H1 (cell line): Measurements from ENCODE around the gene OGDH. TPM values are rescaled to one million over a fixed set of nuclear protein-coding genes. Genes with fewer than 3 reads are reported as not detected.

Source experiments
- CTCF ChIA-PET: fragments of 300-600 bp; sonication (Branson Sonifier 250); formaldehyde crosslinking; loops from one replicate; lab custom pipeline; 2021; ENCODE audit not compliant: partially characterized antibody; lab: Charles Lee
- POLR2A ChIA-PET: fragments of 300-600 bp; sonication (Branson Sonifier 250); formaldehyde crosslinking; loops from one replicate; lab custom pipeline; 2021; ENCODE audit warnings: inconsistent platforms; ENCODE audit not compliant: partially characterized antibody; lab: Charles Lee
- DNase-seq, 2 experiments: peaks; one replicate each; pipeline versions ENCODE4 v3.0.0 to v3.0.0-alpha.2; 2010 to 2022; ENCODE audit warnings: low spot score in 2 of 2, low read depth in 1 of 2, mixed read lengths in 1 of 2
- FAIRE-seq: peaks from 2 replicates; lab custom pipeline; 2011; peaks lifted over from hg19 to GRCh38; lab: Jason Lieb, UNC
- H2AFZ ChIP-seq: 2 replicates; pipeline ENCODE4 v1.8.1; 2012; ENCODE audit warnings: low read length, inconsistent platforms
- H2AK5ac ChIP-seq: 2 replicates; pipeline ENCODE4 v1.6.1; 2013; ENCODE audit warnings: low read depth, low read length
- H2BK120ac ChIP-seq: replicated peaks from 2 replicates; pipeline ENCODE3; 2013; ENCODE audit warnings: low read depth, low read length, inconsistent platforms
- H2BK12ac ChIP-seq: 2 replicates; pipeline ENCODE4 v1.6.1; 2013; ENCODE audit warnings: low read depth, low read length
- H2BK15ac ChIP-seq: 2 replicates; pipeline ENCODE4 v1.6.1; 2013; ENCODE audit warnings: low read length
- H2BK20ac ChIP-seq: 2 replicates; pipeline ENCODE4 v1.6.1; 2013; ENCODE audit warnings: low read length
- H2BK5ac ChIP-seq: 2 replicates; pipeline ENCODE4 v1.6.1; 2013; ENCODE audit warnings: low read depth, low read length
- H3K14ac ChIP-seq: 2 replicates; pipeline ENCODE4 v1.6.1; 2013; ENCODE audit warnings: inconsistent platforms; ENCODE audit not compliant: insufficient read length
- H3K18ac ChIP-seq: 2 replicates; pipeline ENCODE4 v1.6.1; 2013; ENCODE audit warnings: low read length; ENCODE audit errors: extremely low read depth
- H3K23ac ChIP-seq: 2 replicates; pipeline ENCODE4 v1.6.1; 2013; ENCODE audit warnings: inconsistent platforms; ENCODE audit not compliant: insufficient read length
- H3K23me2 ChIP-seq: 2 replicates; pipeline ENCODE4 v1.6.1; 2013; ENCODE audit warnings: low read depth, low read length
- H3K27ac ChIP-seq: 2 replicates; pipeline ENCODE4 v1.6.1; 2011; ENCODE audit warnings: low read depth, low read length, inconsistent platforms
- H3K27me3 ChIP-seq, 4 experiments: replicated peaks in 1 of 4; 1 replicate in 1 of 4; 2 replicates in 3 of 4; pipeline versions ENCODE4 v1.6.1 to v1.8.1; 2011 to 2013; ENCODE audit warnings: low read length in 3 of 4, mild to moderate bottlenecking in 3 of 4, inconsistent platforms in 2 of 4, mixed read lengths in 2 of 4, moderate library complexity in 1 of 4; ENCODE audit not compliant: control insufficient read depth in 3 of 4, insufficient read depth in 3 of 4; ENCODE audit errors: extremely low read depth in 1 of 4
- H3K36me3 ChIP-seq, 4 experiments: 2 replicates each; pipeline versions ENCODE4 v1.6.1 to v1.8.1; 2011 to 2013; ENCODE audit warnings: mild to moderate bottlenecking in 4 of 4, low read length in 3 of 4, moderate library complexity in 2 of 4, control low read depth in 1 of 4, inconsistent platforms in 1 of 4; ENCODE audit not compliant: insufficient read depth in 4 of 4, control insufficient read depth in 2 of 4
- H3K4ac ChIP-seq: replicated peaks from 2 replicates; pipeline ENCODE3; 2013; ENCODE audit warnings: low read length, low read depth, mixed read lengths, inconsistent platforms; ENCODE audit not compliant: insufficient read length
- H3K4me1 ChIP-seq, 4 experiments: replicated peaks in 1 of 4; 1 replicate in 1 of 4; 2 replicates in 3 of 4; pipeline versions ENCODE4 v1.6.1 to v1.8.1; 2011 to 2013; ENCODE audit warnings: low read length in 3 of 4, inconsistent platforms in 2 of 4, mixed read lengths in 1 of 4; ENCODE audit not compliant: insufficient read depth in 4 of 4, control insufficient read depth in 3 of 4
- H3K4me2 ChIP-seq, 2 experiments: 2 replicates each; pipeline versions ENCODE4 v1.6.1 to v1.8.1; 2011 to 2013; ENCODE audit warnings: low read depth in 2 of 2, low read length in 2 of 2, control low read depth in 1 of 2, inconsistent platforms in 1 of 2, mild to moderate bottlenecking in 1 of 2; ENCODE audit not compliant: insufficient read depth in 1 of 2
- H3K4me3 ChIP-seq, 4 experiments: fragments of 200-600, 300-600 bp in 1 of 4; sonication (generic), shearing (Covaris generic), sonication (Bioruptor Twin) in 1 of 4; 2 replicates each; pipeline versions ENCODE4 v1.5.1 to v1.8.1; 2011 to 2016; ENCODE audit warnings: low read length in 4 of 4, low read depth in 3 of 4, control low read depth in 2 of 4, inconsistent platforms in 2 of 4, mild to moderate bottlenecking in 2 of 4, mixed read lengths in 1 of 4, moderate library complexity in 1 of 4; ENCODE audit not compliant: insufficient read depth in 2 of 4; ENCODE audit errors: extremely low read depth in 1 of 4
- H3K56ac ChIP-seq: replicated peaks from 2 replicates; pipeline ENCODE3; 2013; ENCODE audit warnings: low read depth, mild to moderate bottlenecking, mixed read lengths, low read length, inconsistent platforms; ENCODE audit not compliant: insufficient read length
- H3K79me1 ChIP-seq: 2 replicates; pipeline ENCODE4 v1.6.1; 2013; ENCODE audit warnings: low read depth, low read length, control low read depth
- H3K79me2 ChIP-seq, 2 experiments: 2 replicates each; pipeline versions ENCODE4 v1.6.1 to v1.8.1; 2012 to 2013; ENCODE audit warnings: low read length in 2 of 2, mild to moderate bottlenecking in 2 of 2, inconsistent platforms in 1 of 2; ENCODE audit not compliant: insufficient read depth in 2 of 2, control insufficient read depth in 1 of 2
- H3K9ac ChIP-seq, 4 experiments: replicated peaks in 1 of 4; 1 replicate in 1 of 4; 2 replicates in 3 of 4; pipeline versions ENCODE4 v1.6.1 to v1.8.1; 2011 to 2013; ENCODE audit warnings: low read depth in 3 of 4, low read length in 3 of 4, control low read depth in 2 of 4, mild to moderate bottlenecking in 2 of 4, moderate library complexity in 2 of 4, inconsistent platforms in 1 of 4; ENCODE audit errors: extremely low read depth in 1 of 4
- H3K9me3 ChIP-seq, 2 experiments: 2 replicates each; pipeline versions ENCODE4 v1.6.1 to v1.8.1; 2012 to 2013; ENCODE audit warnings: mild to moderate bottlenecking in 2 of 2, moderate library complexity in 2 of 2, control low read depth in 1 of 2, inconsistent platforms in 1 of 2, low read depth in 1 of 2, low read length in 1 of 2, mixed read lengths in 1 of 2; ENCODE audit not compliant: insufficient read depth in 2 of 2
- H4K20me1 ChIP-seq, 2 experiments: replicated peaks in 1 of 2; 2 replicates each; pipeline versions ENCODE3 to v1.8.1; 2011 to 2013; ENCODE audit warnings: inconsistent platforms in 2 of 2, low read length in 2 of 2, mild to moderate bottlenecking in 1 of 2; ENCODE audit not compliant: insufficient read depth in 2 of 2, control insufficient read depth in 1 of 2
- H4K5ac ChIP-seq: 2 replicates; pipeline ENCODE4 v1.6.1; 2013; ENCODE audit warnings: low read length, low read depth, mixed read lengths, inconsistent platforms; ENCODE audit not compliant: insufficient read length
- H4K8ac ChIP-seq: 2 replicates; pipeline ENCODE4 v1.8.0; 2013; ENCODE audit warnings: mild to moderate bottlenecking, moderate library complexity, low read length, inconsistent platforms; ENCODE audit not compliant: insufficient read depth; ENCODE audit errors: extremely low read depth
- H4K91ac ChIP-seq: replicated peaks from 2 replicates; pipeline ENCODE3; 2013; ENCODE audit warnings: low read length, mixed read lengths, inconsistent platforms; ENCODE audit not compliant: insufficient read length
- FOSL1 ChIP-seq: IDR thresholded peaks from 2 replicates; pipeline ENCODE4 v1.6.1; 2011; ENCODE audit warnings: mild to moderate bottlenecking, low read depth, low read length, moderate library complexity; ENCODE audit not compliant: insufficient read depth
- WGBS, 2 experiments: shearing (Covaris generic) in 1 of 2; methylation state at CpG; one replicate each; pipeline versions ENCODE4 v1.1.6 to v1.1.7; 2013 to 2015; ENCODE audit warnings: low lambda C conversion rate in 2 of 2, mixed read lengths in 2 of 2, inconsistent platforms in 1 of 2, low coverage in 1 of 2, missing lambda C conversion rate in 1 of 2; ENCODE audit not compliant: insufficient replicate concordance in 2 of 2, insufficient coverage in 1 of 2, insufficient read length in 1 of 2; ENCODE audit errors: extremely low coverage in 1 of 2, missing lambda C conversion rate in 1 of 2; 5-methylcytosine and 5-hydroxymethylcytosine counted together
- polyA plus RNA-seq, 7 experiments: library from polyadenylated mRNA; depleted of rRNA in 3 of 7; stranded (reverse) in 5 of 7; unstranded in 2 of 7; fragments of >200 nt in 5 of 7; fragments of 200-250 nt in 2 of 7; gene quantifications; 1 replicate in 5 of 7; 2 replicates in 1 of 7; 4 replicates in 1 of 7; pipeline versions ENCODE4 v1.2.1 to v1.2.3, GENCODE V29; 2011 to 2013; ENCODE audit warnings: missing spikeins in 2 of 7, mixed read lengths in 2 of 7
- total RNA-seq: library from RNA; stranded (reverse); fragmentation: NEBNext Ultra II Directional; extraction: Animal tissue kit (Norgen Biotek cat#: 25700); gene quantifications from 2 replicates; pipeline ENCODE4 v1.2.1, GENCODE V29; 2021

The OGDH gene
- total and polyA plus RNA-seq, 2 of the 8 experiments (the other 6 are each of a cell fraction or from before 2014, with no cell fraction given) = 71.6 to 91.6 TPM

DNA sequence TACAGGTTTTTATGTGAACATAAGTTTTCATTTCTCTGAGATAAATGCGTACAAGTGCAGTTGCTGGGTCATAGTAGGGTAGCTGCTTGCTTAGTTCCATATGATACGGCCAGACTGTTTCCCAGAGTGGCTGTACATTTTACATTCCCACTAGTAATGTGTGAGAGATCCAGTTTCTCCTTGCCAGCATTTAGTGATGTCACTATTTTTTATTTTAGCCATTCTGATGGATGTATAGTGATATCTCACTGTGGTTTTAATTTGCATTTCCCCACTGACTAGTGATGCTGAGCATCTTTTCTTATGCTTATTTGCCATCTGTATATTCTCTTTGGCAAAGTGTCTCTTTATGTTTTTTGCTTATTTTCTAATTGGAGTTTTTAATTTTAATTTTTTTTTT, 146.4 kb downstream of the OGDH start:
- ChIA-PET POLR2A (interaction anchor here (0.5 to 4.8 kb wide), 2 partner anchors 26 to 45 kb away, joined by 4 to 34 read pairs; partner anchors contain the start of gene PPIA), CTCF (no interaction called here)
- 85% methylated on average over 2 of the region's 2 CpGs; no CpG with 5 or more reads in 1 of the 2 experiments for WGBS, 2 experiments
- H3K14ac ChIP-seq = no peak overlapping the region
- DNase-seq (no peak), FAIRE-seq (no peak)
- peaks cover 12% of the 10 kb centered on the region for H3K79me1 ChIP-seq
- no peak overlapping the region for H3K9ac ChIP-seq
- H3K4ac ChIP-seq = no peak overlapping the region
- H3K18ac ChIP-seq = no peak overlapping the region
- no peak overlapping the region for H2BK120ac ChIP-seq
- H3K79me2 ChIP-seq = peaks cover 8 to 62% of the 10 kb centered on the region in 2 experiments
- H2BK15ac ChIP-seq = no peak overlapping the region
- H3K27ac ChIP-seq = no peak overlapping the region
- no peaks in the 10 kb centered on the region; a peak in 1 of 7 replicates for H3K27me3 ChIP-seq
- no peak overlapping the region for H3K4me3 ChIP-seq
- no peak for TF ChIP-seq FOSL1
- no peaks in the 10 kb centered on the region for H3K9me3 ChIP-seq
- peaks cover 7% of the 10 kb centered on the region for H3K23me2 ChIP-seq
- no peak overlapping the region for H2AK5ac ChIP-seq
- H3K4me2 ChIP-seq = no peak overlapping the region
- no peak overlapping the region for H3K23ac ChIP-seq
- H4K5ac ChIP-seq = no peak overlapping the region
- H4K8ac ChIP-seq = no peak overlapping the region
- no peak overlapping the region for H2AFZ ChIP-seq
- peaks cover 0 to 23% (median 11%) of the 10 kb centered on the region in 4 experiments; a peak in 6 of 7 replicates for H3K4me1 ChIP-seq
- H2BK5ac ChIP-seq = no peak overlapping the region
- no peak overlapping the region for H4K91ac ChIP-seq
- H4K20me1 ChIP-seq = peaks cover 24 to 30% of the 10 kb centered on the region in 2 experiments
- H3K36me3 ChIP-seq = peaks cover 0 to 9% (median 3%) of the 10 kb centered on the region in 4 experiments; a peak in 3 of 8 replicates
- H3K56ac ChIP-seq = no peak overlapping the region
- no peak overlapping the region for H2BK20ac ChIP-seq
- H2BK12ac ChIP-seq = no peak overlapping the region
